HEK293 (cell line): ENCODE data around the gene RANBP10.

Experiments used
- BCL11A ChIP-seq: fragments of 450-650 bp; formaldehyde crosslinking; IDR thresholded peaks from 2 replicates; pipeline ENCODE4 v1.5.1; 2016; ENCODE audit warnings: low read depth, missing biosample characterization, missing genetic modification characterization
- SALL2 ChIP-seq: fragments of 450-650 bp; formaldehyde crosslinking; IDR thresholded peaks from 2 replicates; pipeline ENCODE4 v1.5.0; 2017; ENCODE audit warnings: missing biosample characterization, mild to moderate bottlenecking, missing genetic modification characterization, borderline replicate concordance
- YY1 ChIP-seq: fragments of 450-650 bp; formaldehyde crosslinking; IDR thresholded peaks from 2 replicates; pipeline ENCODE4 v1.5.1; 2018; ENCODE audit warnings: missing biosample characterization, missing genetic modification characterization
- ZEB2 ChIP-seq: fragments of 450-650 bp; formaldehyde crosslinking; IDR thresholded peaks from 2 replicates; pipeline ENCODE4 v1.5.1; 2016; ENCODE audit warnings: missing biosample characterization, missing genetic modification characterization
- ZNF132 ChIP-seq: fragments of 450-650 bp; formaldehyde crosslinking; IDR thresholded peaks from 2 replicates; pipeline ENCODE4 v1.5.1; 2017; ENCODE audit warnings: missing biosample characterization, missing genetic modification characterization, borderline replicate concordance
- ZNF274 ChIP-seq, 2 experiments: fragments of 200-500 bp in 1 of 2; fragments of 450-650 bp in 1 of 2; sonication (Bioruptor generic) in 1 of 2; formaldehyde crosslinking in 1 of 2; IDR thresholded peaks; 2 replicates each; pipeline versions ENCODE4 v1.5.1 to v1.6.1; 2014 to 2016; ENCODE audit warnings: borderline replicate concordance in 1 of 2, inconsistent platforms in 1 of 2, low read length in 1 of 2, missing biosample characterization in 1 of 2, missing genetic modification characterization in 1 of 2
- TF ChIP-seq, protein P1 (sequence below): fragments of 450-650 bp; formaldehyde crosslinking; IDR thresholded peaks from 2 replicates; pipeline ENCODE4 v1.5.1; 2016; ENCODE audit warnings: missing biosample characterization, missing genetic modification characterization
- TF ChIP-seq, protein P2 (sequence below): fragments of 450-650 bp; formaldehyde crosslinking; IDR thresholded peaks from 2 replicates; pipeline ENCODE4 v1.5.1; 2016; ENCODE audit warnings: missing biosample characterization, missing genetic modification characterization
- TF ChIP-seq, protein P3 (sequence below): fragments of 450-650 bp; formaldehyde crosslinking; IDR thresholded peaks from 2 replicates; pipeline ENCODE4 v1.5.1; 2016; ENCODE audit warnings: missing biosample characterization, missing genetic modification characterization

DNA sequence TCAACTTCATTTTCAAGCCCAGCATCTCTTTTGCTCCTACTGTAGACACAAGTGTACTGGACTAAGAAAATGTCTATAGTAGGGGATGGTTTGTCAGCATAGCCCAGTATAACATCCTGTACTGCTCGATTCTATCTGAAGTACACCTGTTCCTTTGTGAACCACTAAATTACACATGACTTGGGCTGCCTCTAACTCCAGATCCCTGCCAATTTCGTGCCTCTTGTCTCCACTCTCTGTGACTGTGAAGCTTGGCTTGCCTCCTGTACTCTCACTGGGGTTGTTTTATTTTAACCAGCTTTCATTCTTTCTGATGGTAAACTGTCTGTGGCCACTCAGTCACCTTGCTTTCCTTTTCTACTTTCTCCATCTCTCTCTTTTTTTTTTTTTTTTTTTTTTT is 111.7 kb downstream of the RANBP10 start:
- TF ChIP-seq ZNF132 (tag by site-specific recombination) = no peak
- TF ChIP-seq YY1 = no peak
- TF ChIP-seq, protein P1, sequence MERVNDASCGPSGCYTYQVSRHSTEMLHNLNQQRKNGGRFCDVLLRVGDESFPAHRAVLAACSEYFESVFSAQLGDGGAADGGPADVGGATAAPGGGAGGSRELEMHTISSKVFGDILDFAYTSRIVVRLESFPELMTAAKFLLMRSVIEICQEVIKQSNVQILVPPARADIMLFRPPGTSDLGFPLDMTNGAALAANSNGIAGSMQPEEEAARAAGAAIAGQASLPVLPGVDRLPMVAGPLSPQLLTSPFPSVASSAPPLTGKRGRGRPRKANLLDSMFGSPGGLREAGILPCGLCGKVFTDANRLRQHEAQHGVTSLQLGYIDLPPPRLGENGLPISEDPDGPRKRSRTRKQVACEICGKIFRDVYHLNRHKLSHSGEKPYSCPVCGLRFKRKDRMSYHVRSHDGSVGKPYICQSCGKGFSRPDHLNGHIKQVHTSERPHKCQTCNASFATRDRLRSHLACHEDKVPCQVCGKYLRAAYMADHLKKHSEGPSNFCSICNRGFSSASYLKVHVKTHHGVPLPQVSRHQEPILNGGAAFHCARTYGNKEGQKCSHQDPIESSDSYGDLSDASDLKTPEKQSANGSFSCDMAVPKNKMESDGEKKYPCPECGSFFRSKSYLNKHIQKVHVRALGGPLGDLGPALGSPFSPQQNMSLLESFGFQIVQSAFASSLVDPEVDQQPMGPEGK (tag by site-specific recombination) = no peak
- TF ChIP-seq, protein P2, sequence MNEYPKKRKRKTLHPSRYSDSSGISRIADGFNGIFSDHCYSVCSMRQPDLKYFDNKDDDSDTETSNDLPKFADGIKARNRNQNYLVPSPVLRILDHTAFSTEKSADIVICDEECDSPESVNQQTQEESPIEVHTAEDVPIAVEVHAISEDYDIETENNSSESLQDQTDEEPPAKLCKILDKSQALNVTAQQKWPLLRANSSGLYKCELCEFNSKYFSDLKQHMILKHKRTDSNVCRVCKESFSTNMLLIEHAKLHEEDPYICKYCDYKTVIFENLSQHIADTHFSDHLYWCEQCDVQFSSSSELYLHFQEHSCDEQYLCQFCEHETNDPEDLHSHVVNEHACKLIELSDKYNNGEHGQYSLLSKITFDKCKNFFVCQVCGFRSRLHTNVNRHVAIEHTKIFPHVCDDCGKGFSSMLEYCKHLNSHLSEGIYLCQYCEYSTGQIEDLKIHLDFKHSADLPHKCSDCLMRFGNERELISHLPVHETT (tag by site-specific recombination) = no peak
- no peak for TF ChIP-seq ZNF274 (IDR thresholded peaks at IDR 0.05; ENCODE audit: low read length)
- no peak for TF ChIP-seq ZNF274 (tag by site-specific recombination; IDR thresholded peaks at IDR 0.05; ENCODE audit: borderline replicate concordance)
- TF ChIP-seq, protein P3, sequence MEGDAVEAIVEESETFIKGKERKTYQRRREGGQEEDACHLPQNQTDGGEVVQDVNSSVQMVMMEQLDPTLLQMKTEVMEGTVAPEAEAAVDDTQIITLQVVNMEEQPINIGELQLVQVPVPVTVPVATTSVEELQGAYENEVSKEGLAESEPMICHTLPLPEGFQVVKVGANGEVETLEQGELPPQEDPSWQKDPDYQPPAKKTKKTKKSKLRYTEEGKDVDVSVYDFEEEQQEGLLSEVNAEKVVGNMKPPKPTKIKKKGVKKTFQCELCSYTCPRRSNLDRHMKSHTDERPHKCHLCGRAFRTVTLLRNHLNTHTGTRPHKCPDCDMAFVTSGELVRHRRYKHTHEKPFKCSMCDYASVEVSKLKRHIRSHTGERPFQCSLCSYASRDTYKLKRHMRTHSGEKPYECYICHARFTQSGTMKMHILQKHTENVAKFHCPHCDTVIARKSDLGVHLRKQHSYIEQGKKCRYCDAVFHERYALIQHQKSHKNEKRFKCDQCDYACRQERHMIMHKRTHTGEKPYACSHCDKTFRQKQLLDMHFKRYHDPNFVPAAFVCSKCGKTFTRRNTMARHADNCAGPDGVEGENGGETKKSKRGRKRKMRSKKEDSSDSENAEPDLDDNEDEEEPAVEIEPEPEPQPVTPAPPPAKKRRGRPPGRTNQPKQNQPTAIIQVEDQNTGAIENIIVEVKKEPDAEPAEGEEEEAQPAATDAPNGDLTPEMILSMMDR (tag by site-specific recombination) = no peak
- no peak for TF ChIP-seq ZEB2 (tag by site-specific recombination)
- no peak for TF ChIP-seq SALL2 (tag by site-specific recombination)
- TF ChIP-seq BCL11A (tag by site-specific recombination) = no peak
